Trophoblast cell (in vitro differentiated cells and primary cell): ENCODE data around the gene CLDN5.

Experiments used
- DNase-seq, 2 donors: peaks; one replicate each; pipeline ENCODE4 v3.0.0-alpha.2; 2016
- H2AFZ ChIP-seq: 2 replicates; pipeline ENCODE4 v1.6.1; 2013; ENCODE audit warnings: low read length, moderate library complexity, mild to moderate bottlenecking; ENCODE audit not compliant: insufficient read depth, poor library complexity
- H2AK5ac ChIP-seq: 2 replicates; pipeline ENCODE4 v1.6.1; 2013; ENCODE audit warnings: mild to moderate bottlenecking, low read length
- H2BK120ac ChIP-seq: 2 replicates; pipeline ENCODE4 v1.6.1; 2013; ENCODE audit warnings: low read length, mild to moderate bottlenecking, moderate library complexity; ENCODE audit not compliant: insufficient read depth, poor library complexity
- H2BK12ac ChIP-seq: 2 replicates; pipeline ENCODE4 v1.6.1; 2013; ENCODE audit warnings: mild to moderate bottlenecking, low read length, moderate library complexity
- H2BK5ac ChIP-seq: 2 replicates; pipeline ENCODE4 v1.6.1; 2013; ENCODE audit warnings: low read length, low read depth, moderate library complexity, mild to moderate bottlenecking; ENCODE audit not compliant: poor library complexity
- H3K14ac ChIP-seq: 2 replicates; pipeline ENCODE4 v1.6.1; 2013; ENCODE audit warnings: mild to moderate bottlenecking, low read length
- H3K18ac ChIP-seq: 2 replicates; pipeline ENCODE4 v1.6.1; 2013; ENCODE audit warnings: mild to moderate bottlenecking, low read length
- H3K23ac ChIP-seq: 2 replicates; pipeline ENCODE4 v1.6.1; 2013; ENCODE audit warnings: low read length
- H3K27ac ChIP-seq: 2 replicates; pipeline ENCODE4 v1.5.1; 2013; ENCODE audit warnings: low read depth, mild to moderate bottlenecking, inconsistent platforms, low read length, moderate library complexity
- H3K27me3 ChIP-seq: 2 replicates; pipeline ENCODE4 v1.6.1; 2013; ENCODE audit warnings: inconsistent platforms, mild to moderate bottlenecking, low read length, moderate library complexity; ENCODE audit not compliant: insufficient read depth
- H3K36me3 ChIP-seq, 2 experiments: 1 replicate in 1 of 2; 2 replicates in 1 of 2; pipeline ENCODE4 v1.6.1; 2013; ENCODE audit warnings: low read length in 2 of 2, mild to moderate bottlenecking in 2 of 2, moderate library complexity in 1 of 2; ENCODE audit not compliant: insufficient read depth in 2 of 2, control insufficient read depth in 1 of 2
- H3K4ac ChIP-seq: 2 replicates; pipeline ENCODE4 v1.6.1; 2013; ENCODE audit warnings: low read depth, mild to moderate bottlenecking, low read length, moderate library complexity
- H3K4me1 ChIP-seq, 2 experiments: 1 replicate in 1 of 2; 2 replicates in 1 of 2; pipeline ENCODE4 v1.6.1; 2013; ENCODE audit warnings: low read length in 2 of 2, mild to moderate bottlenecking in 2 of 2, moderate library complexity in 1 of 2; ENCODE audit not compliant: insufficient read depth in 2 of 2, control insufficient read depth in 1 of 2
- H3K4me2 ChIP-seq: 2 replicates; pipeline ENCODE4 v1.6.1; 2013; ENCODE audit warnings: inconsistent platforms, mild to moderate bottlenecking, low read length, moderate library complexity
- H3K4me3 ChIP-seq: 2 replicates; pipeline ENCODE4 v1.5.1; 2013; ENCODE audit warnings: mild to moderate bottlenecking, low read depth, low read length, inconsistent platforms
- H3K79me1 ChIP-seq: one replicate; pipeline ENCODE4 v1.6.1; 2013; ENCODE audit warnings: low read length
- H3K79me2 ChIP-seq: 2 replicates; pipeline ENCODE4 v1.6.1; 2013; ENCODE audit warnings: low read length, mild to moderate bottlenecking; ENCODE audit not compliant: control insufficient read depth, insufficient read depth, poor library complexity
- H3K9ac ChIP-seq: 2 replicates; pipeline ENCODE4 v1.6.1; 2013; ENCODE audit warnings: mild to moderate bottlenecking, low read length
- H3K9me3 ChIP-seq: 2 replicates; pipeline ENCODE4 v1.6.1; 2013; ENCODE audit warnings: low read depth, mild to moderate bottlenecking, control low read depth, inconsistent platforms, low read length; ENCODE audit not compliant: insufficient read depth
- H4K12ac ChIP-seq: 2 replicates; pipeline ENCODE4 v1.6.1; 2013; ENCODE audit warnings: low read depth, mild to moderate bottlenecking, low read length, moderate library complexity
- H4K8ac ChIP-seq: 2 replicates; pipeline ENCODE4 v1.6.1; 2013; ENCODE audit warnings: low read depth, mild to moderate bottlenecking, low read length, moderate library complexity
- H4K91ac ChIP-seq: one replicate; pipeline ENCODE4 v1.6.1; 2013; ENCODE audit warnings: low read depth, mild to moderate bottlenecking, low read length, moderate library complexity
- WGBS: extraction: QIAGEN DNeasy Blood & Tissue Kit; methylation state at CpG from one replicate; pipeline ENCODE4 v1.1.7; 2013; ENCODE audit warnings: missing lambda C conversion rate; ENCODE audit not compliant: insufficient read length, insufficient coverage; ENCODE audit errors: extremely low coverage; 5-methylcytosine and 5-hydroxymethylcytosine counted together

CLDN5 gene

GRCh38 chr22:19525666-19526065 lies 1.5 kb upstream of the CLDN5 start:
- Histone ChIP-seq H3K27me3 (peaks cover 34% of the 10 kb centered on the region), H2AFZ (no peak overlapping the region), H3K4ac (no peak overlapping the region), H2BK120ac (no peak overlapping the region), H4K91ac (no peak overlapping the region), H3K79me1 (no peaks in the 10 kb centered on the region), H3K27ac (no peak overlapping the region), H3K4me2 (no peak overlapping the region), H3K9ac (no peak overlapping the region), H3K4me3 (peak overlapping the region; percentile 25), H3K18ac (no peak overlapping the region), H2AK5ac (no peak overlapping the region), H3K23ac (no peak overlapping the region), H3K9me3 (peaks cover 5% of the 10 kb centered on the region), H3K4me1 (peaks cover 11% of the 10 kb centered on the region in 2 experiments), H3K14ac (no peak overlapping the region), H2BK12ac (no peak overlapping the region), H3K79me2 (no peaks in the 10 kb centered on the region), H2BK5ac (no peak overlapping the region), H4K8ac (no peak overlapping the region), H3K36me3 (peaks cover 0 to 5% of the 10 kb centered on the region in 2 experiments), H4K12ac (no peak overlapping the region)
- no CpG with 5 or more reads among the region's 3 CpGs for WGBS
- no peak for DNase-seq

GRCh38 chr22:19525116-19525660 lies 978 bp upstream of the CLDN5 start:
- H3K27me3 ChIP-seq: peaks cover 34% of the 10 kb centered on the region
- WGBS: no CpG with 5 or more reads among the region's 15 CpGs
- no peak overlapping the region for H3K23ac ChIP-seq
- H2BK12ac ChIP-seq: no peak overlapping the region
- peaks cover 5% of the 10 kb centered on the region for H3K9me3 ChIP-seq
- H3K4ac ChIP-seq: no peak overlapping the region
- no peaks in the 10 kb centered on the region for H3K79me1 ChIP-seq
- H2AK5ac ChIP-seq: no peak overlapping the region
- H2BK120ac ChIP-seq: no peak overlapping the region
- no peak for DNase-seq
- H3K4me2 ChIP-seq: no peak overlapping the region
- peaks cover 11% of the 10 kb centered on the region in 2 experiments for H3K4me1 ChIP-seq
- no peak overlapping the region for H4K12ac ChIP-seq
- H4K91ac ChIP-seq: no peak overlapping the region
- peaks cover 0 to 7% of the 10 kb centered on the region in 2 experiments for H3K36me3 ChIP-seq
- no peak overlapping the region for H3K18ac ChIP-seq
- no peaks in the 10 kb centered on the region for H3K79me2 ChIP-seq
- H3K14ac ChIP-seq: no peak overlapping the region
- no peak overlapping the region for H3K27ac ChIP-seq
- no peak overlapping the region for H3K9ac ChIP-seq
- no peak overlapping the region for H2AFZ ChIP-seq
- no peak overlapping the region for H4K8ac ChIP-seq
- H2BK5ac ChIP-seq: no peak overlapping the region
- no peak overlapping the region for H3K4me3 ChIP-seq

GRCh38 chr22:19523240-19524169 lies 705 bp downstream of the CLDN5 start:
- Histone ChIP-seq H3K23ac (no peak overlapping the region), H3K4me2 (peak overlapping the region; percentile 63), H2BK12ac (no peak overlapping the region), H3K79me1 (no peaks in the 10 kb centered on the region), H3K9me3 (peaks cover 7% of the 10 kb centered on the region), H3K79me2 (no peaks in the 10 kb centered on the region), H4K12ac (no peak overlapping the region), H3K9ac (no peak overlapping the region), H4K91ac (no peak overlapping the region), H3K4me3 (peak overlapping the region; percentile 55), H3K14ac (no peak overlapping the region), H3K36me3 (peaks cover 7 to 14% of the 10 kb centered on the region in 2 experiments), H2AK5ac (no peak overlapping the region), H4K8ac (no peak overlapping the region), H2AFZ (no peak overlapping the region), H2BK120ac (no peak overlapping the region), H3K4me1 (peaks cover 11% of the 10 kb centered on the region in 2 experiments), H3K4ac (no peak overlapping the region), H2BK5ac (no peak overlapping the region), H3K27ac (no peak overlapping the region), H3K18ac (no peak overlapping the region), H3K27me3 (peaks cover 34% of the 10 kb centered on the region)
- WGBS: no CpG with 5 or more reads among the region's 99 CpGs
- peak in 1 of 2 donors; percentile 27 for DNase-seq

- no peak for DNase-seq
- Histone ChIP-seq H3K27me3 (peaks cover 34% of the 10 kb centered on the region), H3K27ac (no peak overlapping the region), H3K14ac (no peak overlapping the region), H3K4me2 (peak overlapping the region; percentile 63), H3K4me1 (peaks cover 11% of the 10 kb centered on the region in 2 experiments), H3K18ac (no peak overlapping the region), H3K36me3 (peaks cover 8 to 14% of the 10 kb centered on the region in 2 experiments), H2BK120ac (no peak overlapping the region), H2BK5ac (no peak overlapping the region), H3K9me3 (peaks cover 7% of the 10 kb centered on the region), H2BK12ac (no peak overlapping the region), H4K8ac (no peak overlapping the region), H2AK5ac (no peak overlapping the region), H3K9ac (no peak overlapping the region), H3K23ac (no peak overlapping the region), H3K79me2 (no peaks in the 10 kb centered on the region), H3K79me1 (no peaks in the 10 kb centered on the region), H2AFZ (no peak overlapping the region), H4K12ac (no peak overlapping the region), H3K4me3 (no peak overlapping the region), H4K91ac (no peak overlapping the region), H3K4ac (no peak overlapping the region)
- WGBS: no CpG with 5 or more reads among the region's 9 CpGs
Observed at GRCh38 chr22:19522881-19523239, 1.4 kb downstream of the CLDN5 start.
